Skin epidermis (tissue), 12 donors: Measurements from ENCODE around the gene DEFB123.
"Not testable (repeated sequence)": the region's sequence is repeated elsewhere in the genome, so short reads cannot be mapped to it uniquely, and the experiment has no call there.

Experiments
- H3K27ac ChIP-seq, 21 experiments: fragments of 200-600 bp; sonication (generic) in 11 of 21; one replicate each; pipeline ENCODE4 v1.5.0; 2020; ENCODE audit warnings: mild to moderate bottlenecking in 3 of 21, inconsistent platforms in 2 of 21, moderate library complexity in 2 of 21
- H3K4me3 ChIP-seq, 7 experiments: fragments of 200-600 bp; sonication (generic) in 2 of 7; one replicate each; pipeline ENCODE4 v1.5.0; 2020; ENCODE audit warnings: inconsistent platforms in 2 of 7, mild to moderate bottlenecking in 2 of 7, moderate library complexity in 1 of 7

The DEFB123 gene

DNA sequence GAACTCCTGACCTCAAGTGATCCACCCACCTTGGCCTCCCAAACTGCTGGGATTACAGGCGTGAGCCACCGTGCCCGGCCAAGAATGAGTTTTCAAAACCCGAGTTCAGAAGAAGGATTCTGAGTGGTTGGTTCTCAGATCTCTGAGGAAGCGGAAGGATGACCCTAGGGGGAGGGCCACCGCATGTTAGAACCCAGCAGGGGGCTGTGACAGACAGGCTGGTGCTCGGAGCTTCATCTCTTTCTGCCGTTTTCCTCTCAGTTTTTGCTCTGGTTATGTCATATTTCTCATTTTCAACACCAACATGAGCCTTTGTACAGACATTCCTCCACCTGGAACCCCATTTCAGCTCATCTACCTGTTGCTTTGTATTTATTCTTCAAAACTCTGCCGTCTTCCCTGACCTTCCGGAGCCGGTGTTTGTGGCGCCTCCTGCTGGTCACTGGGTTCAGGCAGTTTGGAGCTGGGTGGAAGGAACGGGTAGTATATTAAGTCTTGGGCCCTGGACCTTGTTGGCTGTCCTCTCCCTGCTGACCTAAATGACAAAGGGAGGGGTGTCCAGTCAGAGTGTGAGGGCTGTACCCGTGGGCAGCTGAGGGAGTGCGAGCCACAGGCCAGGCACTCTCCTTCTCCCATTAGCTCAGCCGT, at the start of gene DEFB123:
Gene DEFB123 (plus strand): TSS at position 621 of the 648 bp plus-strand sequence. CDS start 67 bp downstream, outside the sequence.
- Histone ChIP-seq H3K4me3 (no peak within 1 kb of the TSS), H3K27ac (no peak within 1 kb of the TSS)

- H3K27ac ChIP-seq = no peak overlapping the region
Observed at GRCh38 chr20:31392836-31393235, 47.6 kb upstream of the DEFB123 start.

DNA sequence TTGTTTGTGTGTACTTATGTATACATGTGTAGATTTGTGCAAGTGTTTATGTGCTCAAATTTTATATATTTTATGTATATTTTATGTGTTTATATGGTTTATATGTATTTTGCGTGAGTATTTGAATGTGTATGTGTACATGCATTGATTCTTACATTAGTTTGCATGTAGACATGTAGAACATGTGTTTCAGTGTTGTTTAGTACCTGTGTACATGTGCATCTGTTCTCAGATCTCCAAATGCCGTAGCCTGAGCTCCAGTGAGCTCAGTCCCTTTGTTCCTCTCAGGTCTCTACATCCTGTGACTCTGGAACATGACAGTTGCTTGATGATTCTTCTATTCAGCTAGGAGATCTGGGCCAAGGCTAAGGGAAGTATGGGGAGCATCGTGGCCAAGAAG, 45.5 kb upstream of the DEFB123 start:
- no peak overlapping the region for H3K27ac ChIP-seq
- no peak overlapping the region for H3K4me3 ChIP-seq

More at GRCh38 chr20:31392836-31393235, 47.6 kb upstream of the DEFB123 start:
- no peak overlapping the region for H3K4me3 ChIP-seq

GRCh38 chr20:31403886-31404285, 36.5 kb upstream of the DEFB123 start:
- H3K4me3 ChIP-seq = no peak overlapping the region
- H3K27ac ChIP-seq = no peak overlapping the region

DNA sequence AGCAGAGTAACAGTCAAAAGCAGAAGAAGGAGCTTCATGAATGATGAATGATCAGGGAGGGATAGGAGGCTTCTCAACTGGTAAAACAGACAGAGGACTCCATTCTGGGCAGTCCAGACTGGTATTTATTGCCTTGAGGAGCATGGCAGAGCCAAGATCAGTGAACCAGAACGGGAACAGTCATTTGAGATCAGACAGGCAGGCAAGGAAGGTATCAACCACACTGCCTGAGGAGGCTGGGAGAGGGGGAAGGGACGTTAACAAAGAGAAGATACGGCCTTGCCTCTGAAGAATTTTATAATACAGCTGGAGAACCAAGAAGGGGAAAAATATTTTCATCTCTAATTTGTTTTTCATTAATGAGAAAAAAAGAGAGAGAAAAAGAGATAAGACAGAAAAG, 34.3 kb upstream of the DEFB123 start, which contains the start of gene DEFB121:
Gene DEFB121 (minus strand): TSS at position 101 of the 400 bp plus-strand sequence. CDS start 63 bp downstream, at position 38.
- no peak within 1 kb of the TSS for H3K27ac ChIP-seq
- no peak within 1 kb of the TSS for H3K4me3 ChIP-seq

DNA sequence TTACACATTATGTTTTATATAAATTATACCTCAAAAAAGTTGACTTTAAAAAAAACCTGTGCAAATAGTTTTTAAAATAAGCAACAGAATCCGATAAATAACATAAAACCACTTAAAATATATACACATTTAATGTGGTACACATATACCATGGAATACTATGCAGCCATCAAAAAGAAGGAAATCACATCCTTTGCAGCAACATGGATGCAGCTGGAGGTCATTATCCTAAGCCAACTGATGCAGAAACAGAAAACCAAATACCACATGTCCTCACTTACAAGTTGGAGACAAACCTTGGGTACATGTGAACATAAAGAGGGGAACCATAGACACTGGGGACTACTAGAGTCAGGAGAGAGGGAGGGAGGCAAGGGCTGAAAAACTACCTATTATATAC, 30.4 kb upstream of the DEFB123 start:
- Histone ChIP-seq H3K4me3 (no peak overlapping the region), H3K27ac (no peak overlapping the region)

- H3K27ac ChIP-seq = no peak overlapping the region
- no peak overlapping the region for H3K4me3 ChIP-seq
Observed at GRCh38 chr20:31414381-31414780, 26.1 kb upstream of the DEFB123 start.

GRCh38 chr20:31415653-31416052, 24.8 kb upstream of the DEFB123 start:
- no peak overlapping the region for H3K27ac ChIP-seq
- H3K4me3 ChIP-seq = no peak overlapping the region

- Histone ChIP-seq H3K27ac (no peak overlapping the region), H3K4me3 (no peak overlapping the region)
Observed at GRCh38 chr20:31418307-31418706, 22.1 kb upstream of the DEFB123 start.

DNA sequence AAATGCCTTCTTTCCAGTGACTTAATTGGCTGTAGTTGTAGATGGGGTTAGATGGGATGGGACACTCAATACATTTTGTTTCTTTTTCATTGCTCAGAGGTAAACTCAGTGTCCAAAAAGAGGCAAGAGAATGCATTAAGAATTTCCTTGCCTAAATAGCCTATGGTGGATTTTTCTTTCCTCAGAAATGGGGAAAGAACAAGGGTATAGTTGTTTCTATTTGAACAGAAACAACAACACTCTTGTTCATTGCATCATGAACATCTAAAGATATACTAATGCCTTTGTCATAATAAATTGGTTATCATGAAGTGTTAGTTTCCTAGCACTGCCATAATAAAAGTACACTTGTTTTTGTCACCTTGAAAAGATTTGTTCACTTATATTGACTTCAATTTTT, 14.6 kb upstream of the DEFB123 start:
- H3K27ac ChIP-seq = no peak overlapping the region
- no peak overlapping the region for H3K4me3 ChIP-seq

- H3K4me3 ChIP-seq, H3K27ac ChIP-seq: not testable (repeated sequence)
Observed at GRCh38 chr20:31426891-31427551, 13.4 kb upstream of the DEFB123 start.

GRCh38 chr20:31427576-31427975, 12.9 kb upstream of the DEFB123 start:
- H3K4me3 ChIP-seq, H3K27ac ChIP-seq: not testable (repeated sequence)

- no peak overlapping the region for H3K27ac ChIP-seq
- H3K4me3 ChIP-seq = no peak overlapping the region
Observed at GRCh38 chr20:31430568-31431115, 9.8 kb upstream of the DEFB123 start.

DNA sequence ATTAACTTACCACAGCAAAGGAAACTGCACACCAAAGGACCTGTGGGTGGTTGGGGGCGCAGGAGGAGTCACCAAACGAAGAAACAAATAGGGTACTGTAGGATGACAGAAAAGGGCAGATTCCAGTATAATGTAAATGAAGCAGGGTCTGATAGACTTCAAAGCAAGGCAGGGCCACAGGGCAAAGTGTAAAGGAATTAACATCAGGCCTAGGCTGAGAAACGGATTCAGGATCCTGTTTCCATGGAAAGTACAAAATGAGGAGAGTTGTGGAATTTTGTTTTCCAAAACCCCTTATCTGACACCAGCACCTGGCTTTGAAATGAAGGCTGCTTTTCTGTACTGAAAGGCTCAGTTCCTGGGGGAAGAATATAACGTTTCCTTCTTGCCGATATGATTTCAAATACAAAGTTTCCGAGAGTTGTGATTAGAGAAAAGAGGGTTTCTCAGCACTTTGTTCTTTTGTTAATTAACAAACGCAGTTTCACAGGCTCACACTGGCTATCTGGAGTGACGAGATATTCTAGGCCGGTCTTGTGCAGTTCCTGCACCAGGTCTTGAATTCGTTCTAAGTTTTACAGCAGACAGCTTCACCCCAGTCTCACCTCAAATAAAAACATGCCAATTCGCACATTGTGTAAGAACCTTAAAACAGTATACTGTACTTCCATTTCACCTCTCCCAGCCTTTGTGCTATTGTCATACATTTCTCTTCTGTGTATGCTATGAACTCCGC, 5.8 kb downstream of the DEFB123 start:
- Histone ChIP-seq H3K4me3 (no peak overlapping the region), H3K27ac (no peak overlapping the region)

DNA sequence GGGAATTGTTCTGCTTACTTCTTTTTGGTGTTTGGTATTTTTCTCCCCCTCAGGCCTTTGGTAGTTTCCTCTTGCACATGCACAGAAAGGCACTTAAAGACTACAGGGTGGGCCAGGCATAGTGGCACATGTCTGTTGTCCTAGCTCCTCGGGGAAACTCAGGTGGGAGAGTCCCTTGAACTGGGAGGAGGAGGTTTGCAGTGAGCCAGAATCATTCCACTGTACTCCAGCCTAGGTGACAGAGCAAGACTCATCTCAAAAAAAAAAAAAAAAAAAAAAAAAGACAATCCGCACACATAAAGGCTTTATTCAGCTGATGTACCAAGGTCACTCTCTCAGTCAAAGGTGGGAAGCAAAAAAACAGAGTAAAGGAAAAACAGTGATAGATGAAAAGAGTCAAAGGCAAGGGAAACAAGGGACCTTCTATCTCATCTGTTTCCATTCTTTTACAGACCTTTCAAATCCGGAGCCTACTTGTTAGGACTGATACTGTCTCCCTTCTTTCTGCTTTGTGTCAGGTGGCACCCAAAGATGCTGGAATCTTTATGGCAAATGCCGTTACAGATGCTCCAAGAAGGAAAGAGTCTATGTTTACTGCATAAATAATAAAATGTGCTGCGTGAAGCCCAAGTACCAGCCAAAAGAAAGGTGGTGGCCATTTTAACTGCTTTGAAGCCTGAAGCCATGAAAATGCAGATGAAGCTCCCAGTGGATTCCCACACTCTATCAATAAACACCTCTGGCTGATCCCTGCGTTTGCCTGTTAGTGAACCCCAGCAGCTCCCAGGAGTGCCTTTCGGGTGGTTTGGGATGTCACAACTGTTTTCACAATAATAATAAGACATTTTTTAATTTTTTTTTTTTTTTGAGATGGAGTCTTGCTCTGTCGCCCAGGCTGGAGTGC, 9.3 kb downstream of the DEFB123 start:
- H3K4me3 ChIP-seq = no peak overlapping the region
- H3K27ac ChIP-seq = no peak overlapping the region

- Histone ChIP-seq H3K4me3 (no peak overlapping the region), H3K27ac (no peak overlapping the region)
Observed at GRCh38 chr20:31452575-31452974, 12.1 kb downstream of the DEFB123 start.

- H3K4me3 ChIP-seq = no peak overlapping the region
- H3K27ac ChIP-seq = no peak overlapping the region
Observed at GRCh38 chr20:31454361-31454760, 13.9 kb downstream of the DEFB123 start.

GRCh38 chr20:31470946-31471345, 30.5 kb downstream of the DEFB123 start:
- not testable (repeated sequence) for H3K4me3 ChIP-seq, H3K27ac ChIP-seq
